Suprapubic skin (tissue), 4 donors: ENCODE measurements around the gene ZBTB46.

Experiments
- EP300 ChIP-seq: sonication (generic); formaldehyde crosslinking; IDR thresholded peaks from one replicate; pipeline ENCODE4 v1.6.1; 2017; ENCODE audit warnings: antibody characterized with exemption
- POLR2A ChIP-seq, 2 donors: fragments of 450-650 bp; IDR thresholded peaks; one replicate each; pipeline ENCODE4 v1.6.1; 2017; ENCODE audit warnings: antibody characterized with exemption in 2 of 2, mild to moderate bottlenecking in 2 of 2, moderate library complexity in 2 of 2
- POLR2AphosphoS5 ChIP-seq, 3 donors: sonication (generic); formaldehyde crosslinking; IDR thresholded peaks; one replicate each; pipeline ENCODE4 v1.6.1; 2017; ENCODE audit warnings: antibody characterized with exemption in 3 of 3
- TF ChIP-seq, protein P1 (sequence below), 2 donors: fragments of 200-600 bp in 1 of 2; fragments of 450-650 bp in 1 of 2; sonication (generic) in 1 of 2; IDR thresholded peaks; one replicate each; pipeline ENCODE4 v1.5.1; 2016 to 2019; ENCODE audit warnings: antibody characterized with exemption in 2 of 2, mild to moderate bottlenecking in 1 of 2, moderate library complexity in 1 of 2

DNA sequence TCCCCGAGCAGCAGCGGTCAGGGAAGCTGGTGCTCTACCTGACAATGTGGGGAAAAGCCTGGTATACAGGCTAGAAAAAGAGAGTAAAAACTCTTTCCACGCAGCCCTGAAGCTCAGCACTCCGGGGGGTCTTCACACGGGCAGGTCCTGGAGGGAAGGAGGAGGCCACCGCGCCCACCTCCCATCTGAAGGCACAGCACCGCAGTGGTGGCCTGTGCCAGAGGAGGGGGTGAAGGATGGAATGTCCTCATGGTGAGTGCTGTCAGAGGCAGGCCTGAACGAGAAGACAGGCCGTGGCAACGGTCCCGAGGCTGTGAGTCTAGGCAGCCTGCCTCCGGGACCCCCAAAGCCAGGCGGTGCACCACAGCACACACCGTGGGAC is 85.6 kb downstream of the ZBTB46 start:
- TF ChIP-seq EP300 (no peak), POLR2A (IDR thresholded peaks at IDR 0.05) (no peak), POLR2AphosphoS5 (IDR thresholded peaks at IDR 0.05) (no peak)
- TF ChIP-seq, protein P1, sequence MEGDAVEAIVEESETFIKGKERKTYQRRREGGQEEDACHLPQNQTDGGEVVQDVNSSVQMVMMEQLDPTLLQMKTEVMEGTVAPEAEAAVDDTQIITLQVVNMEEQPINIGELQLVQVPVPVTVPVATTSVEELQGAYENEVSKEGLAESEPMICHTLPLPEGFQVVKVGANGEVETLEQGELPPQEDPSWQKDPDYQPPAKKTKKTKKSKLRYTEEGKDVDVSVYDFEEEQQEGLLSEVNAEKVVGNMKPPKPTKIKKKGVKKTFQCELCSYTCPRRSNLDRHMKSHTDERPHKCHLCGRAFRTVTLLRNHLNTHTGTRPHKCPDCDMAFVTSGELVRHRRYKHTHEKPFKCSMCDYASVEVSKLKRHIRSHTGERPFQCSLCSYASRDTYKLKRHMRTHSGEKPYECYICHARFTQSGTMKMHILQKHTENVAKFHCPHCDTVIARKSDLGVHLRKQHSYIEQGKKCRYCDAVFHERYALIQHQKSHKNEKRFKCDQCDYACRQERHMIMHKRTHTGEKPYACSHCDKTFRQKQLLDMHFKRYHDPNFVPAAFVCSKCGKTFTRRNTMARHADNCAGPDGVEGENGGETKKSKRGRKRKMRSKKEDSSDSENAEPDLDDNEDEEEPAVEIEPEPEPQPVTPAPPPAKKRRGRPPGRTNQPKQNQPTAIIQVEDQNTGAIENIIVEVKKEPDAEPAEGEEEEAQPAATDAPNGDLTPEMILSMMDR (IDR thresholded peaks at IDR 0.05): no peak
